ENCODE measurements around the gene IL16.

The IL16 gene

GRCh38 chr15:81281456-81281735 lies 84.7 kb downstream of the IL16 start:
- no peak for TF ChIP-seq CTCF (IDR thresholded peaks at IDR 0.05)
- Histone ChIP-seq H3K4me1 (no peaks in the 10 kb centered on the region), H3K4me3 (no peak overlapping the region), H3K27me3 (no peaks in the 10 kb centered on the region), H3K9me3 (peaks cover 0 to 6% (median 3%) of the 10 kb centered on the region in 3 donors), H3K36me3 (peaks cover 0 to 28% (median 19%) of the 10 kb centered on the region in 3 donors), H3K27ac (no peak overlapping the region)
- no peak for DNase-seq
- intact Hi-C loops (cut with DNase I; ENCODE audit: low total_unique reads): no loop called here

GRCh38 chr15:81281766-81282605 lies 85.3 kb downstream of the IL16 start:
- peak in 1 of 2 donors; percentile 4 for DNase-seq
- no peak overlapping the region for H3K4me3 ChIP-seq
- no peak for TF ChIP-seq CTCF (IDR thresholded peaks at IDR 0.05)

GRCh38 chr15:81282606-81282895 lies 85.9 kb downstream of the IL16 start:
- intact Hi-C loops (cut with DNase I; ENCODE audit: low total_unique reads): no loop called here
- peaks cover 0 to 28% (median 19%) of the 10 kb centered on the region in 3 donors for H3K36me3 ChIP-seq
- DNase-seq: peak in 1 of 2 donors; percentile 41
- H3K9me3 ChIP-seq: peaks cover 0 to under 1% (median 0%) of the 10 kb centered on the region in 3 donors
- no peak for TF ChIP-seq CTCF (IDR thresholded peaks at IDR 0.05)
- no peak overlapping the region for H3K27ac ChIP-seq
- H3K4me3 ChIP-seq: no peak overlapping the region
- no peaks in the 10 kb centered on the region for H3K27me3 ChIP-seq
- no peaks in the 10 kb centered on the region for H3K4me1 ChIP-seq

More at GRCh38 chr15:81281766-81282605, 85.3 kb downstream of the IL16 start:
- intact Hi-C loops (cut with DNase I; ENCODE audit: low total_unique reads): no loop called here
- H3K27ac ChIP-seq: no peak overlapping the region
- no peaks in the 10 kb centered on the region for H3K4me1 ChIP-seq
- H3K27me3 ChIP-seq: no peaks in the 10 kb centered on the region
- peaks cover 0 to 28% (median 19%) of the 10 kb centered on the region in 3 donors for H3K36me3 ChIP-seq
- H3K9me3 ChIP-seq: peaks cover 0 to 5% (median 3%) of the 10 kb centered on the region in 3 donors

- H3K4me1 ChIP-seq: no peaks in the 10 kb centered on the region
- H3K36me3 ChIP-seq: peaks cover 0 to 28% (median 20%) of the 10 kb centered on the region in 3 donors
- DNase-seq: peak in 1 of 2 donors; percentile 63
- H3K27me3 ChIP-seq: no peaks in the 10 kb centered on the region
- no peaks in the 10 kb centered on the region for H3K9me3 ChIP-seq
- no peak for TF ChIP-seq CTCF (IDR thresholded peaks at IDR 0.05)
- no peak overlapping the region for H3K4me3 ChIP-seq
- intact Hi-C loops (cut with DNase I; ENCODE audit: low total_unique reads): no loop called here
- no peak overlapping the region for H3K27ac ChIP-seq
Measured at GRCh38 chr15:81282911-81283310, 86.2 kb downstream of the IL16 start.

GRCh38 chr15:81284256-81285031 lies 87.8 kb downstream of the IL16 start:
- intact Hi-C loops (cut with DNase I; ENCODE audit: low total_unique reads): no loop called here
- H3K4me1 ChIP-seq: no peaks in the 10 kb centered on the region

More at GRCh38 chr15:81284256-81285031, 87.8 kb downstream of the IL16 start:
- DNase-seq: peak in 1 of 2 donors; percentile 34
- Histone ChIP-seq H3K9me3 (no peaks in the 10 kb centered on the region), H3K4me3 (no peak overlapping the region), H3K27me3 (no peaks in the 10 kb centered on the region), H3K27ac (no peak overlapping the region), H3K36me3 (peaks cover 0 to 27% (median 20%) of the 10 kb centered on the region in 3 donors)
- no peak for TF ChIP-seq CTCF (IDR thresholded peaks at IDR 0.05)

Measured in tibial artery (tissue), 4 donors.